GM21526 (cell line): ENCODE data around the gene GEN1.
"Not testable (repeated sequence)": the region's sequence is repeated elsewhere in the genome, so short reads cannot be mapped to it uniquely, and the experiment has no call there.

Source experiments
- ATAC-seq: cut with Tn5 transposase; IDR thresholded peaks from one replicate; pipeline ENCODE4 v1.9.1; 2021; ENCODE audit warnings: moderate library complexity; ENCODE audit not compliant: unreplicated experiment, low FRiP score

Gene GEN1

DNA sequence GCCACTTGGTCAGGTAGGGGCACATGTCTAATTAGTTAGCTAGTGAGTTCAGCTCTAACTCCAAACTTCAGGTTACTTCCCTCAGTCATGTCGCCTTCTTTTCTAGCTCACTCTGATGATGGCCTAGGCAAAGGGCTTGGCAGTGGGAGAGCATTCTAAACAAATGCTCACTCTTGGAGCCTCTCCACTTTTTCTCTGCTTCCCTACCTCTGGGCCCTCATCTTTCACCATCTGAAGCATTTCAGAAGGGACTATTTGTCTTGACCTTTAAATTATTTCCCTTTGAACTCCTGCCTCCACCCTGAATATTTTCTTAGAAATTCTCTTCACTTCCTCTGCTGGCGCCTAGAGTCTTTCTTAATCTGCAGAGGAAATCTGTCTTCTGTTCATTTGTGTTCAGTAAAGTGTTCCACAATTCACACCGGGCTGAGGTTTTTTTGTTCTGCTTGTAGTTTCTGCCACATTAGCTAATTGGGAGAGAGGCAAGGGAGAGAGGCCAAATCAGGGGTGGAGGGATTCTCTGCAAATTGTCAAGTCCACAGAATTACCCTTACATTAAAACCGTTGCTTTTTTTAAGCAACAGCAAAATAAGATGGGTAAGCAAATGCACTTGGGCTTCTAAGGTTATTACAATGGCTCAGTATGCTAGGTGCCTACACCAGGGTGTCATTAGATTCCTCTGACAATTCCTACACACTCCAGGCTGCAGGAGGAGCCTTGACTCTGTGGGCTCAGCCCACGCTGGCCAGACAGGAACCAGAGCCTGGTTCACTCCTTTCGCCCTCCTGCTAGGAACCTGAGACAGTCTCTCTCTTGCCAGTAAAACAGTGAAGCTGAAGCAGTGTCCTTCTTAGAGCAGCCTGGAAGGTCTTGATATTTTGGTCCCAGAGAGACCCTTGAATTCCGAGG is 67.9 kb downstream of the GEN1 start:
- ATAC-seq: peak; percentile 48

DNA sequence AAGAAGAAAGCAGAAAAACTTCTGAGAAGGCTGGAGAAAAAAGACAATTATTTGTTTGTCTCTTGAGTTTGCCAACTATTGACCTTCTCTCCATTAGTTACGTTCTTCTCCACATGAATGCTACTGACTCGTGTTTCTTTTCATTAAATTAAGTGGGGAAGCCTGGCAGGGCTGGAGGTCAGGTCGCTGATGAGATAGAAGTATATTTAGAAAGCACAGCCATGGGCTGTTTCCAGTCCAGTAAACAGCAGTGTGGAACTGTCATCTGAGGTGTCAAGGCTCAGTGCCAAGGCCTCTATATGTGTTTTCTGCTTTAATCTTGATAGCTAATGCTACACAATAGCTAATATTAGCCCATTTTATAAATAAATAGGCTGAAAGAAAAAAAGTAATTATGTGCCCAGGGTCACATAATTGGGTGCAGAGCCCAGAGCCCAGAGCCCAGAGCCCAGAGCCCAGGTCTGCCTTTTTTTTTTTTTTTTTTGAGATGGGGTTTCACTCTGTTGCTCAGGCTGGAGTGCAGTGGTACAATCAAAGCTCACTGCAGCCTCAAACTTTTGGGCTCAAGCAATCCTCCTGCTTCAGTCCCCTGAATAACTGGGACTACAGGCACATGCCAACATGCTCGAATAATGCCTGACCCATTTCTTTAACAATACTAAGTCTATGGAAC is 68.6 kb downstream of the GEN1 start:
- ATAC-seq: peak; percentile 41

DNA sequence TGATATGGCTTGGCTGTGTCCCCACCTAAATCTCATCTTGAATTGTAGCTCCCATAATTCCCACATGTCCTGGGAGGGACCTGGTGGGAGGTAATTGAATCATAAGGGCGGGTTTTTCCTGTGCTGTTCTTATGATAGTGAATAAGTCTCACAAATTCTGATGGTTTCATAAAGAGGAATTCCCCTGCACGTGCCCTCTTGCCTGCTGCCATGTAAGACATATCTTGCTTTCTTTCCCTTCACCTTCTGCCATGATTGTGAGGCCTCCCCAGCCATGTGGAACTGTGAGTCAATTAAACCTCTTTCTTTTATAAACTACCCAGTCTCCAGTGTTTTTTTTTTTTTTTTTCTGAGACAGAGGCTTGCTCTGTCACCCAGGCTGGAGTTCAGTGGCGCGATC is 69.7 kb downstream of the GEN1 start:
- not testable (repeated sequence) for ATAC-seq

- ATAC-seq: no peak
Measured at GRCh38 chr2:17827316-17827715, 73.4 kb downstream of the GEN1 start.

DNA sequence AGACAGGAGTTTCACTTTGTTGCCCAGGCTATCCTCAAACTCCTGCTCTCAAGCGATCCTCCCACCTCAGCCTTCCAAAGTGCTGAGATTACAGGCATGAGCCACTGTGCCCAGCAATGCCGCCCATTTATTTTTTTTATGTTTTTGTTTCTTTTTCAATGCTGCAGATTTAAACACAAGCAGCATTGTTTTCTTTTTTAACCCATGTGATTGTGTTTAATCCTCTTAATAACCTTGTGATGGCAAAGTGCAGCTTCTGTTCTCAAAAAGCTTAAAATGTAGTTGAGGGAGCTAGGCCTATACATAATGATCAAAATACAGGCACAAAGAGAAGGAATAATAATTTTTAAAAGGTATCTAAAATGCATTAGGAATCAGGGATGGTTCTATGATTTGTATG is 73.8 kb downstream of the GEN1 start:
- no peak for ATAC-seq

- peak; percentile 90 for ATAC-seq
Measured at GRCh38 chr2:17830053-17831034, 76.4 kb downstream of the GEN1 start.

DNA sequence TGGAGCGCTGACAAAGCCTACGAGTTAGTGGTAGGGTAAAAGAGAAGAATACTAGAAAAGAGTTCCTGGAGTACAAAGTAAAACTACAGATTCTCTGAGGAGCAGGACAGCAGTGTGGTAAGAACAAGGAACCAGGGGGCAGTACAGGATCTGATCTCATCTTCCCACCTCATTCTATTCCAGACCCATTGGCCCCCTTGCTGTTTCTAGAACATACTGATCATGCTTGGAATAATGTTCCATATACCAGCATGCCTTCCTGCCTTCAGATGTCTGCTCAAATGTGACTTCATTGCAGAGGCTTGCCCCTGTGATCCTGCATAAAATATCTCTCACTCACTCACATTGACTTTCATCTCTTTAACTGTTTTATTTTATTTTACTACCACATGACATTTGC is 81.6 kb downstream of the GEN1 start:
- no peak for ATAC-seq
